OCI-LY7 (cell line): ENCODE data around the gene NSD1. TPM values are rescaled to one million over a fixed set of nuclear protein-coding genes. Genes with fewer than 3 reads are reported as not detected.

Experiments used
- BruUV-seq: library from RNA; stranded (reverse); fragments of 400-500 nt; replicated peaks from 2 replicates; lab custom pipeline; 2021; lab: Mats Ljungman, UMichigan
- CTCF ChIA-PET: fragments of 300-600 bp; sonication (Branson Sonifier 250); formaldehyde crosslinking; loops from one replicate; lab custom pipeline; 2022; ENCODE audit warnings: antibody characterized with exemption; ENCODE audit not compliant: unreplicated experiment; lab: Charles Lee
- POLR2A ChIA-PET: fragments of 300-600 bp; sonication (Branson Sonifier 250); formaldehyde crosslinking; loops from one replicate; lab custom pipeline; 2022; ENCODE audit warnings: antibody characterized with exemption; lab: Charles Lee
- DNase-seq: peaks from one replicate; pipeline ENCODE4 v3.0.0-alpha.2; 2015; ENCODE audit warnings: low spot score
- H2AFZ ChIP-seq: fragments of 200-600 bp; sonication (generic), shearing (Covaris generic); 2 replicates; pipeline ENCODE4 v1.6.1; 2014; ENCODE audit warnings: mild to moderate bottlenecking, antibody characterized with exemption, low read length, moderate library complexity
- H3K27ac ChIP-seq: fragments of 200-600 bp; sonication (generic); 2 replicates; pipeline ENCODE4 v1.5.1; 2014; ENCODE audit warnings: mixed run types, low read depth, mild to moderate bottlenecking, moderate library complexity, low read length, inconsistent platforms; ENCODE audit not compliant: poor library complexity, severe bottlenecking
- H3K36me3 ChIP-seq: fragments of 200-600 bp; sonication (generic); 2 replicates; pipeline ENCODE4 v1.6.1; 2014; ENCODE audit warnings: mild to moderate bottlenecking, antibody characterized with exemption, low read length, moderate library complexity, mixed read lengths; ENCODE audit not compliant: insufficient read depth
- H3K4me1 ChIP-seq: fragments of 200-600 bp; sonication (generic); 2 replicates; pipeline ENCODE4 v1.5.1; 2014; ENCODE audit warnings: mild to moderate bottlenecking, low read length; ENCODE audit not compliant: insufficient read depth, poor library complexity, severe bottlenecking
- H3K4me2 ChIP-seq: fragments of 200-600 bp; sonication (generic); 2 replicates; pipeline ENCODE4 v1.6.1; 2014; ENCODE audit warnings: mild to moderate bottlenecking, low read length
- H3K4me3 ChIP-seq: fragments of 200-600 bp; sonication (generic); 2 replicates; pipeline ENCODE4 v1.5.1; 2014; ENCODE audit warnings: mild to moderate bottlenecking, low read depth, low read length; ENCODE audit not compliant: poor library complexity, severe bottlenecking
- H3K79me2 ChIP-seq: fragments of 200-600 bp; sonication (generic); 2 replicates; pipeline ENCODE4 v1.6.1; 2016; ENCODE audit warnings: low read depth, mild to moderate bottlenecking, low read length, moderate library complexity, mixed read lengths; ENCODE audit not compliant: insufficient read depth
- H3K9me2 ChIP-seq: fragments of 200-600 bp; sonication (generic); 2 replicates; pipeline ENCODE4 v1.6.1; 2016; ENCODE audit warnings: mild to moderate bottlenecking, low read length, mixed read lengths; ENCODE audit not compliant: insufficient read depth
- H3K9me3 ChIP-seq: fragments of 200-600 bp; sonication (generic); 2 replicates; pipeline ENCODE4 v1.6.1; 2014; ENCODE audit warnings: mild to moderate bottlenecking, mixed run types, low read length, mixed read lengths
- H4K20me1 ChIP-seq: fragments of 200-600 bp; sonication (generic); 2 replicates; pipeline ENCODE4 v1.6.1; 2014; ENCODE audit warnings: mild to moderate bottlenecking, antibody characterized with exemption, low read length, moderate library complexity, mixed read lengths; ENCODE audit not compliant: insufficient read depth
- CTCF ChIP-seq: fragments of 200-600 bp; sonication (generic); conservative IDR thresholded peaks from 2 replicates; pipeline ENCODE4 v1.5.1; 2014; ENCODE audit warnings: mild to moderate bottlenecking, antibody characterized with exemption, low read length, moderate library complexity, mixed read lengths
- EZH2phosphoT487 ChIP-seq: fragments of 200-600 bp; sonication (generic); IDR thresholded peaks from 2 replicates; pipeline ENCODE4 v1.6.1; 2018; ENCODE audit warnings: low read depth, borderline replicate concordance, mild to moderate bottlenecking, mixed run types, antibody characterized with exemption, low read length, moderate library complexity, mixed read lengths
- intact Hi-C: fragments of 100-400 bp; cut with micrococcal nuclease; formaldehyde crosslinking; loops from one replicate; pipeline ENCODE4 v1.10.0; 2022; ENCODE audit not compliant: unreplicated experiment
- total RNA-seq, 2 experiments: library from RNA; depleted of rRNA in 1 of 2; stranded (reverse); fragments of >200 nt in 1 of 2; shearing (Covaris generic) in 1 of 2; gene quantifications; 2 replicates each; pipeline ENCODE4 v1.2.3, GENCODE V29; 2014 to 2022

NSD1 gene
- total RNA-seq, 2 experiments from 2014 or later, result 64.3 to 142 TPM

GRCh38 chr5:177270653-177271052 is 137.1 kb downstream of the NSD1 start:
- Histone ChIP-seq H2AFZ (no peak overlapping the region), H3K9me2 (no peaks in the 10 kb centered on the region), H3K4me2 (no peak overlapping the region), H4K20me1 (no peaks in the 10 kb centered on the region), H3K4me1 (no peaks in the 10 kb centered on the region), H3K79me2 (no peaks in the 10 kb centered on the region), H3K36me3 (peaks cover 92% of the 10 kb centered on the region), H3K27ac (no peak overlapping the region), H3K9me3 (no peaks in the 10 kb centered on the region), H3K4me3 (no peak overlapping the region)
- ChIA-PET CTCF (no interaction called here), POLR2A (interaction anchor here (1.1 to 1.2 kb wide), 2 partner anchors 12 to 686 kb away, joined by 3 read pairs; no protein-coding TSS in a partner anchor)
- DNase-seq, result no peak
- intact Hi-C loops, result no loop called here
- no TSS peak for BruUV-seq
- TF ChIP-seq EZH2phosphoT487, result no peak
- TF ChIP-seq CTCF, result no peak

GRCh38 chr5:177271113-177271512 is 137.5 kb downstream of the NSD1 start:
- intact Hi-C loops, result no loop called here
- CTCF ChIA-PET, result no interaction called here
- Histone ChIP-seq H3K79me2 (no peaks in the 10 kb centered on the region), H4K20me1 (no peaks in the 10 kb centered on the region), H3K4me2 (no peak overlapping the region), H3K4me3 (no peak overlapping the region), H3K9me3 (no peaks in the 10 kb centered on the region), H3K36me3 (peaks cover 92% of the 10 kb centered on the region), H3K4me1 (no peaks in the 10 kb centered on the region), H3K9me2 (no peaks in the 10 kb centered on the region), H2AFZ (no peak overlapping the region), H3K27ac (no peak overlapping the region)
- no peak for DNase-seq
- no TSS peak for BruUV-seq
- TF ChIP-seq CTCF (no peak), EZH2phosphoT487 (no peak)
- POLR2A ChIA-PET, result interaction anchor here (1.1 kb wide), 1 partner anchor 11 kb away, joined by 3 read pairs; no protein-coding TSS in a partner anchor

- CTCF ChIA-PET, result no interaction called here
- no peaks in the 10 kb centered on the region for H3K4me1 ChIP-seq
- POLR2A ChIA-PET, result interaction anchor here (0.6 to 1.2 kb wide), 2 partner anchors 23 to 124 kb away, joined by 3 to 4 read pairs; no protein-coding TSS in a partner anchor
Observed at GRCh38 chr5:177275883-177276282, 142.3 kb downstream of the NSD1 start.

More at GRCh38 chr5:177275883-177276282, 142.3 kb downstream of the NSD1 start:
- Histone ChIP-seq H4K20me1 (no peaks in the 10 kb centered on the region), H3K79me2 (no peaks in the 10 kb centered on the region), H3K9me3 (no peaks in the 10 kb centered on the region), H3K9me2 (no peaks in the 10 kb centered on the region), H3K4me3 (no peak overlapping the region), H3K4me2 (no peak overlapping the region), H3K36me3 (peaks cover 93% of the 10 kb centered on the region), H2AFZ (no peak overlapping the region), H3K27ac (no peak overlapping the region)
- no peak for DNase-seq
- no peak for TF ChIP-seq EZH2phosphoT487
- TF ChIP-seq CTCF, result no peak
- no TSS peak for BruUV-seq
- intact Hi-C loops, result no loop called here
